C4-2B (cell line): ENCODE measurements around the gene TANC1.
A peak's percentile ranks its signal among the peaks of the same experiment; 100 is the strongest.

Experiments
- H3K27ac ChIP-seq: fragments of 450-650 bp; 2 replicates; pipeline ENCODE4 v1.5.1; 2017
- ZFX ChIP-seq: fragments of 450-650 bp; IDR thresholded peaks from 2 replicates; pipeline ENCODE4 v1.6.1; 2017
- TF ChIP-seq, protein P1 (sequence below): fragments of 450-650 bp; conservative IDR thresholded peaks from 2 replicates; pipeline ENCODE4 v1.5.1; 2017; ENCODE audit warnings: mild to moderate bottlenecking

The TANC1 gene

DNA sequence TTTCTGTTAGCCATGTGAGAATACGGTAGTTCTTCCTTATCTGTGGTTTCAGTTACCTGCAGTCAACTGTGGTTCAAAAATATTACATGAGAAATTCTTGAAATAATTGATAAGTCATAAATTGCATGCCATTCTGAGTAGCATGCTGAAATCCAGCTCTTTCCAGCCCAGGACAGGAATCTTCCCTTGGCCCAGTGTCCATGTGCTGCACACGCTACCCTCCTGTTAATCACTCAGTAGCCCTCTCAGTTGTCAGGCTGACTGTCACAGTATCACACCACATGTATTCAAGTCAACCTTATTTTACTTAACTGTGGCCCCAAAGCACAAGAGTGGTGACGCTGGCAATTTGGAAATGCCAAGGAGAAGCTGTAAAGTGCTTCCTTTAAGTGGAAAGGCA, 141.1 kb downstream of the TANC1 start:
- TF ChIP-seq, protein P1, sequence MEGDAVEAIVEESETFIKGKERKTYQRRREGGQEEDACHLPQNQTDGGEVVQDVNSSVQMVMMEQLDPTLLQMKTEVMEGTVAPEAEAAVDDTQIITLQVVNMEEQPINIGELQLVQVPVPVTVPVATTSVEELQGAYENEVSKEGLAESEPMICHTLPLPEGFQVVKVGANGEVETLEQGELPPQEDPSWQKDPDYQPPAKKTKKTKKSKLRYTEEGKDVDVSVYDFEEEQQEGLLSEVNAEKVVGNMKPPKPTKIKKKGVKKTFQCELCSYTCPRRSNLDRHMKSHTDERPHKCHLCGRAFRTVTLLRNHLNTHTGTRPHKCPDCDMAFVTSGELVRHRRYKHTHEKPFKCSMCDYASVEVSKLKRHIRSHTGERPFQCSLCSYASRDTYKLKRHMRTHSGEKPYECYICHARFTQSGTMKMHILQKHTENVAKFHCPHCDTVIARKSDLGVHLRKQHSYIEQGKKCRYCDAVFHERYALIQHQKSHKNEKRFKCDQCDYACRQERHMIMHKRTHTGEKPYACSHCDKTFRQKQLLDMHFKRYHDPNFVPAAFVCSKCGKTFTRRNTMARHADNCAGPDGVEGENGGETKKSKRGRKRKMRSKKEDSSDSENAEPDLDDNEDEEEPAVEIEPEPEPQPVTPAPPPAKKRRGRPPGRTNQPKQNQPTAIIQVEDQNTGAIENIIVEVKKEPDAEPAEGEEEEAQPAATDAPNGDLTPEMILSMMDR, result no peak
- TF ChIP-seq ZFX, result no peak
- no peak overlapping the region for H3K27ac ChIP-seq

DNA sequence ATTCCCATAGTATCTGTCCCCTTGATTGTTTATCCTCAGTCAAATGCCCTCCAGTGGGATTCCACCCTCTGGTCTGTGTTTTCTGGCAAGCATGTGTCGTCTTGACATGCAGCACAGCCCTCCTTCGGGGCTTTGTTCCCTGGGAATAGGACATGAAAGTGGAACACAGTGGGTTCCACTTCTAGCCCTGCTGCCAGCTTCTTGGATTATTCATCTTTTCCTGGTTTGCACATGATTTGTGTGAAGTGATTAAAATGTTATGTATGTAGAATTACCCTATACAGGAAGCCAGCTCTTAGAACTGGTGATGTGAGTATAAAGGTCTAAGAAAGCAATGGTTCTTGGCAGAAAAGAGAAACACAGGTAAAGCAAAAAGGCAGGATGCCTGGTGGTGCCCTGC, 142.3 kb downstream of the TANC1 start:
- TF ChIP-seq ZFX, result no peak
- TF ChIP-seq, protein P1, result no peak
- H3K27ac ChIP-seq, result no peak overlapping the region; the same call in 1 of the 2 replicates

DNA sequence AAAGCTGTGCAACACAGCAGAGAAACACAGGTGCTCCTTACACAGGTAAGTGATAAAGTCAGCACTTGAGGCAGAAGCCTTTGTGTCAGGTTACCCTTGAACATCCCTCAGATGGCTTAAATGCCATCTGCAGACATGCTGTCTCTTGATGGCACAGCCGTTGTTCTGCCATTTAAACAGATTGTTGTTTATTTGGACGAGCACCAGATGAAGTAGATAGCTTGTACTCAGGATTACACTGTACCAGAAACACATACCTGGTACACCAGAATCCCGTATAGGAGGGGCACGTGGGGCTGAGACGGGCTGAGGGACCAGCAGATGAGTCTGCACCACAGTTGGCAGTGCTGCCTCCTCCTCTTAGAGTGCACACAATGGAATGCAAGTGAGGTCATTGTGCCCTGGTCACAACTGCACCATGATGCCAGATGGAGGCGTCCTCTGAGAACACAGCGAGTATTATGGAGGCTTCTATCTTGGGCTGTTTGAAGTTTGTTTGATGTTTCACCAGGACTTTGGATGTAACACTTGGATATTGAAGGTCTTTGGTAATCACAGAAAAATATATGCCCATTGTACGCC, 143.0 kb downstream of the TANC1 start:
- TF ChIP-seq ZFX, result no peak
- TF ChIP-seq, protein P1, result no peak
- H3K27ac ChIP-seq, result peak overlapping the region; percentile 13; the same call in 1 of the 2 replicates

DNA sequence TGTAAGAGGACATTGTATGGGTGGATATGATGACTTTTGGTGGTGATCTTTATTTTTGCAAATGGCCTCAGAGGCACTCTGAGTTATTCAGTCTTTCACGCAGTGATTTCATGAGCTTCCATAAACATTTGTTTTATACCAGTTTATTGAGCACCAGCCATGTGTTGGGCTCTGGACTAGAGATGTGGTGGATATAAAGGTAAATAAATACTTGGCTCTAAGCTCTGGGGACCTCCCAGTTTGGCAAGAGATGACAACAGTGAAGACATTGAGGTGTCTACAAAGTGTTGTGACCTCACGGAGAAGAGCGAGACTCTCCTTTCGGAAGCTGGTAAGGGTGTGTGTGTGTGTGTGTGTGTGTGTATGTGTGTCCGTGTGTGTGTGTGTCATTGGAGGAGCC, 146.4 kb downstream of the TANC1 start:
- H3K27ac ChIP-seq, result no peak overlapping the region; the same call in 1 of the 2 replicates
- no peak for TF ChIP-seq ZFX
- TF ChIP-seq, protein P1, result no peak

DNA sequence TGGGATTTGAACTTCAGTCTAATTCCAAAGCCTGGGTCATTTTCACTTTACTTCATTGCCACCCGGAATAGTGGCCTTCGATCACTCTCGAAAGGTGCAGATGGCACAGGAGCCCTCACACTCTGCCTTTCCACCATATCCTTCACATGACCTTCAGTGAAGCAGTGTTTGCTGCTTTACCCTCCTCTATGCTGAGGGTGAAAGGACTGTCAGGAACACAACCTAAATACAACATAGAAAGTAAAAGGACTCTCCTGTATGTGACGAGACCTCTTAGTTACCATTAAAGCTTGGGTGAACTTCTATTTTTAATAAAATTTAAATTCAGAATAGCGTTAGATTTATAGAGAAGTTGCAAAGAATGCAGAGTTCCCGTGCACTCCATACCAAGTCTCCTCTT, 148.5 kb downstream of the TANC1 start:
- no peak for TF ChIP-seq ZFX
- TF ChIP-seq, protein P1, result no peak
- no peak overlapping the region for H3K27ac ChIP-seq

DNA sequence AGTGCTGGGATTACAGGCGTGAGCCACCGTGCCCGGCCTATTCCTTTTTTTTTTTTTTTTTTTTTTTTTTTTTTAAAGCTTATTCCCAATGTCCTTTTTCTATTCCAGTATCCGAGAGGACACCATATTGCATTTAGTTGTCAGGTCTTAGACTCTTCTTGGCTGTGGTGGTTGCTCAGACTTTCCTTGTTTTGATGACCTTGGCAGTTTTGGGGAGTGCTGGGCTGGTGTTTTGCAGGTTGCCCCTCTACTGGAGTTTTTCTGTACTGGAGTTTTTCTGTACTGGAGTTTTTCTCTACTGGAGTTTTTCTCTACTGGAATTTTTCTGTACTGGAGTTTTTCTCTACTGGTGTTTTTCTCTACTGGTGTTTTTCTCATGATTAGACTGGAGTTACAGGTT, 149.2 kb downstream of the TANC1 start:
- peak overlapping the region; percentile 58; the same call in 1 of the 2 replicates for H3K27ac ChIP-seq
- TF ChIP-seq, protein P1, result no peak
- TF ChIP-seq ZFX, result no peak

DNA sequence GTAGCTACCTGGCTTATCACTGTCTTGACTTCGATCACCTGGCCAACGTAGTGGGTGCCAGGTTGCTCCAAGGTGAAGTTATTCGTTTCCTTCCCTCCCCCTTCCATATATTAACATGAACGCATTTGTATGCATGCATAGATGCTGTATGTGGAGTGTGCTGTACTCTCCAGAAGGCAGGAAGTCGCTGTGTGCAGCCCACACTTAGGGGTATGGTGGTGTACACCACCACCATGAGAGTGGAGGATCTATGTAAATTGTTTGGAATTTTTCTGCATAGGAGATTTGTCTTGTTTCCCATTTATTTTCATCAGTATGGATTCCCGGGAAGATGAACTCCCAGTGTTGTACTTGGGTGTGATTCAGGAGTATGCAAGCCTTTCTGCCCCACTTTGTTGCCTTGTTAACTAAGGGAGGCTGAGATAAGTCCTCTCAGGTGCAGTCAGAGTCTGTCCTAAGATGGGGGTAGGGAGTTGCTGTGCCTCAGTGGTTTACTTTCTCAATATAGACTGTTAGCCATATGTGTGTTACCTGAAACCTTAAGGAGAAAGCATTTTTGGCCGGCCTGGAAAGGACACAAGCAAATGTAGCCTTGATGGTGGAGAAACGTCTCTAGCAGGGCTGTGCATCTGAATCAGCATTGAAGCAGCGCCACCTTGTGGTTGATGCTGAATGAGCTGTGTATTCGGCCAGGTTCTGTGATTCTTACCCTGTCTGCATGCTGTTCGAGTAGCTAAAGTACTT, 149.8 kb downstream of the TANC1 start:
- H3K27ac ChIP-seq, result peak overlapping the region; percentile 58; the same call in 1 of the 2 replicates
- TF ChIP-seq, protein P1, result peak; percentile 89
- TF ChIP-seq ZFX, result no peak
